OCI-LY1 (cell line): ENCODE data around the gene PEX12.

ENCODE experiments used
- CTCF ChIP-seq: fragments of 200-600 bp; sonication (generic), shearing (Covaris generic); IDR thresholded peaks from 2 replicates; pipeline ENCODE4 v1.5.1; 2017; ENCODE audit warnings: mild to moderate bottlenecking, antibody characterized with exemption, low read length, moderate library complexity, mixed read lengths
- EZH2 ChIP-seq: fragments of 200-600 bp; sonication (generic), shearing (Covaris generic); IDR thresholded peaks from 2 replicates; pipeline ENCODE4 v1.8.0; 2017; ENCODE audit warnings: borderline replicate concordance, mixed run types, mild to moderate bottlenecking, antibody characterized with exemption, low read length, moderate library complexity, mixed read lengths

DNA sequence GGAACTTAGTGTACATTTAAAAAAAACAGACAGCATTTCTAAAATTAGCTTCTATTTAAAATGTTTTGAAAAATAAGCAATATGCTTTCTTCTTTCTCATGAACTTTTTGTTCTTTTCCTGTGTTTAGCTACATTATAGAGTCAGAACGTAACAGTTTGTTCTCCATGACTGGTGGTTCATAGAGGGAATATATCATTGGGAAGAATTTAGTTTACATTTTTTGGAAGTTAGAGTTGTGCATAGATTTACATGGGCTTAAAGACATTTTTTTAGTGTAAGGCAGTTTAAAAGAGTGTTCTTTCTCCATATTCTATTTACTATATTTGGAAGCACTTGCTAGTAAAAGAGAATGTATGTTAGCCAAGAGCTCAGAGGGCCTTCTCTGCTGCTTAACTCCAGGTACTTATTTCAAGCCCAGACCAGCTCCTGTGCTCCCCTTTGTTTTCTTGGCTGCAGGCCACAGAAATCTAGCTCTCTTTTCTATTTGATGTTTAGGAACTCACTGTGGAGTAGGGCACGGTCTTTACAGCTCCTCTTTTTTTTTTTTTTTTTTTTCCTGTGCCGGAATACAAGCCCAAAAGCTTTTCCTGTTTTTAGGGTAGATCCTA lies 29.0 kb upstream of the PEX12 start:
- TF ChIP-seq CTCF (no peak), EZH2 (no peak)
